ENCODE results near the gene RIMBP2.

DNA sequence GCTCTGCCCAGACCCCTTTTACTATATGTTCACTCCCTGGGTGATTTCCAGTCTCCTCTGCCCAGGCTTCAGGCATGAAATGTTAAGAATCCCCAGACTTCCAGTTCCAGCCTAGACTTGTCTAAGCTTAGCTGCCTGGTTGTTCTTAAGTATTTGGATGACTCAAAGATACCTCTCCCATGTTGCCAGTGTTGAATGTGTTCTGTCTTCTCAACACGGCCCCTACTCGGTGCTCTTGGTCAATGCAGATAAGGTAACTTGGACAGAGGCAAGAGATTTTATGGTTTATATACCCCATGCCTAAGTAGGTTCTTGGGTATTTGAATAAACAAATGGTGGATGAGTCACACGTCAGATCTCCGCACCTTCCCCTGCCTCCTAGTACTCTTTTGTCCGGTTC is 364.8 kb downstream of the RIMBP2 start:
- TF ChIP-seq, protein P1, sequence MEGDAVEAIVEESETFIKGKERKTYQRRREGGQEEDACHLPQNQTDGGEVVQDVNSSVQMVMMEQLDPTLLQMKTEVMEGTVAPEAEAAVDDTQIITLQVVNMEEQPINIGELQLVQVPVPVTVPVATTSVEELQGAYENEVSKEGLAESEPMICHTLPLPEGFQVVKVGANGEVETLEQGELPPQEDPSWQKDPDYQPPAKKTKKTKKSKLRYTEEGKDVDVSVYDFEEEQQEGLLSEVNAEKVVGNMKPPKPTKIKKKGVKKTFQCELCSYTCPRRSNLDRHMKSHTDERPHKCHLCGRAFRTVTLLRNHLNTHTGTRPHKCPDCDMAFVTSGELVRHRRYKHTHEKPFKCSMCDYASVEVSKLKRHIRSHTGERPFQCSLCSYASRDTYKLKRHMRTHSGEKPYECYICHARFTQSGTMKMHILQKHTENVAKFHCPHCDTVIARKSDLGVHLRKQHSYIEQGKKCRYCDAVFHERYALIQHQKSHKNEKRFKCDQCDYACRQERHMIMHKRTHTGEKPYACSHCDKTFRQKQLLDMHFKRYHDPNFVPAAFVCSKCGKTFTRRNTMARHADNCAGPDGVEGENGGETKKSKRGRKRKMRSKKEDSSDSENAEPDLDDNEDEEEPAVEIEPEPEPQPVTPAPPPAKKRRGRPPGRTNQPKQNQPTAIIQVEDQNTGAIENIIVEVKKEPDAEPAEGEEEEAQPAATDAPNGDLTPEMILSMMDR (IDR thresholded peaks at IDR 0.05; ENCODE audit: insufficient read depth, low read length) = no peak
- TF ChIP-seq, protein P2, sequence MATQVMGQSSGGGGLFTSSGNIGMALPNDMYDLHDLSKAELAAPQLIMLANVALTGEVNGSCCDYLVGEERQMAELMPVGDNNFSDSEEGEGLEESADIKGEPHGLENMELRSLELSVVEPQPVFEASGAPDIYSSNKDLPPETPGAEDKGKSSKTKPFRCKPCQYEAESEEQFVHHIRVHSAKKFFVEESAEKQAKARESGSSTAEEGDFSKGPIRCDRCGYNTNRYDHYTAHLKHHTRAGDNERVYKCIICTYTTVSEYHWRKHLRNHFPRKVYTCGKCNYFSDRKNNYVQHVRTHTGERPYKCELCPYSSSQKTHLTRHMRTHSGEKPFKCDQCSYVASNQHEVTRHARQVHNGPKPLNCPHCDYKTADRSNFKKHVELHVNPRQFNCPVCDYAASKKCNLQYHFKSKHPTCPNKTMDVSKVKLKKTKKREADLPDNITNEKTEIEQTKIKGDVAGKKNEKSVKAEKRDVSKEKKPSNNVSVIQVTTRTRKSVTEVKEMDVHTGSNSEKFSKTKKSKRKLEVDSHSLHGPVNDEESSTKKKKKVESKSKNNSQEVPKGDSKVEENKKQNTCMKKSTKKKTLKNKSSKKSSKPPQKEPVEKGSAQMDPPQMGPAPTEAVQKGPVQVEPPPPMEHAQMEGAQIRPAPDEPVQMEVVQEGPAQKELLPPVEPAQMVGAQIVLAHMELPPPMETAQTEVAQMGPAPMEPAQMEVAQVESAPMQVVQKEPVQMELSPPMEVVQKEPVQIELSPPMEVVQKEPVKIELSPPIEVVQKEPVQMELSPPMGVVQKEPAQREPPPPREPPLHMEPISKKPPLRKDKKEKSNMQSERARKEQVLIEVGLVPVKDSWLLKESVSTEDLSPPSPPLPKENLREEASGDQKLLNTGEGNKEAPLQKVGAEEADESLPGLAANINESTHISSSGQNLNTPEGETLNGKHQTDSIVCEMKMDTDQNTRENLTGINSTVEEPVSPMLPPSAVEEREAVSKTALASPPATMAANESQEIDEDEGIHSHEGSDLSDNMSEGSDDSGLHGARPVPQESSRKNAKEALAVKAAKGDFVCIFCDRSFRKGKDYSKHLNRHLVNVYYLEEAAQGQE (IDR thresholded peaks at IDR 0.05; ENCODE audit: insufficient replicate concordance, low read depth) = no peak

All from HL-60 (cell line).